ENCODE measurements around the gene RASGRF2. TPM values are rescaled to one million over a fixed set of nuclear protein-coding genes. Genes with fewer than 3 reads are reported as not detected.

Gene RASGRF2
- total RNA-seq, 4 donors from 2014 or later, result 3.3 to 26.4 (median 12.3) TPM

DNA sequence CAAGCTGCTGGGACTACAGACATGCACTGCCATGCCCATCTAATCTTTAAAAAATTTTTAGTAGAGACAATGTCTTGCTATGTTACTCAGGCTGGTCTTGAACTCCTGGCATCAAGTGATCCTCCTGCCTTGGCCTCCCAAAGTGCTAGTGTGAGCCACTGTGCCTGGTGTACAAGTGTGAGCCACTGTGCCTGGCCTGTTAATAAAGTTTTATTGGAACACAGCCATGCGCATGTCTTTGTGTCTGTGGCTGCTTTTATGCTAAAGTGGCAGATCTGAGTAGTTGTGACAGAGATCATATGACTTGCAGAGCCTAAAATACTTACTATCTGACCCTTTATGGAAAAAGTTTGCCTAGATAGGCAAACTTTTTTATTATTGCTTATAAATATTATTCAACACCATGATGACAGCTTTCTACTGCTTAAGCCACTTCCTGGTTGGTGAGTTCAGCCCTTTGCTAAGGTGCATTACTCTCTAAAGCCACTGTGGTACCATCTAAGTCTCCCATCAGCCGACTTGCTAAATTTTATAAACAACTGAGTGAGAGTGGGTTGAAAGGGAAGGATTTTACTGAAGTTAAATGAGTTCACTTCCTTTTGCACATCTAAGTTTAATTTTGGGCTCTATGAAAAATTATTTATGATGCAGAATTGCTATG lies 133.5 kb downstream of the RASGRF2 start:
- no peak overlapping the region for H3K4me3 ChIP-seq
- intact Hi-C loops (cut with DNase I; ENCODE audit: low total_unique reads), result no loop called here
- H3K36me3 ChIP-seq, result no peaks in the 10 kb centered on the region
- H3K4me1 ChIP-seq, result no peaks in the 10 kb centered on the region
- TF ChIP-seq POLR2A (IDR thresholded peaks at IDR 0.05), result no peak
- TF ChIP-seq, protein P1, sequence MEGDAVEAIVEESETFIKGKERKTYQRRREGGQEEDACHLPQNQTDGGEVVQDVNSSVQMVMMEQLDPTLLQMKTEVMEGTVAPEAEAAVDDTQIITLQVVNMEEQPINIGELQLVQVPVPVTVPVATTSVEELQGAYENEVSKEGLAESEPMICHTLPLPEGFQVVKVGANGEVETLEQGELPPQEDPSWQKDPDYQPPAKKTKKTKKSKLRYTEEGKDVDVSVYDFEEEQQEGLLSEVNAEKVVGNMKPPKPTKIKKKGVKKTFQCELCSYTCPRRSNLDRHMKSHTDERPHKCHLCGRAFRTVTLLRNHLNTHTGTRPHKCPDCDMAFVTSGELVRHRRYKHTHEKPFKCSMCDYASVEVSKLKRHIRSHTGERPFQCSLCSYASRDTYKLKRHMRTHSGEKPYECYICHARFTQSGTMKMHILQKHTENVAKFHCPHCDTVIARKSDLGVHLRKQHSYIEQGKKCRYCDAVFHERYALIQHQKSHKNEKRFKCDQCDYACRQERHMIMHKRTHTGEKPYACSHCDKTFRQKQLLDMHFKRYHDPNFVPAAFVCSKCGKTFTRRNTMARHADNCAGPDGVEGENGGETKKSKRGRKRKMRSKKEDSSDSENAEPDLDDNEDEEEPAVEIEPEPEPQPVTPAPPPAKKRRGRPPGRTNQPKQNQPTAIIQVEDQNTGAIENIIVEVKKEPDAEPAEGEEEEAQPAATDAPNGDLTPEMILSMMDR (IDR thresholded peaks at IDR 0.05), result no peak
- no peak for DNase-seq
- no peak overlapping the region for H3K27ac ChIP-seq
- no peaks in the 10 kb centered on the region for H3K27me3 ChIP-seq
- H3K9me3 ChIP-seq, result no peaks in the 10 kb centered on the region

DNA sequence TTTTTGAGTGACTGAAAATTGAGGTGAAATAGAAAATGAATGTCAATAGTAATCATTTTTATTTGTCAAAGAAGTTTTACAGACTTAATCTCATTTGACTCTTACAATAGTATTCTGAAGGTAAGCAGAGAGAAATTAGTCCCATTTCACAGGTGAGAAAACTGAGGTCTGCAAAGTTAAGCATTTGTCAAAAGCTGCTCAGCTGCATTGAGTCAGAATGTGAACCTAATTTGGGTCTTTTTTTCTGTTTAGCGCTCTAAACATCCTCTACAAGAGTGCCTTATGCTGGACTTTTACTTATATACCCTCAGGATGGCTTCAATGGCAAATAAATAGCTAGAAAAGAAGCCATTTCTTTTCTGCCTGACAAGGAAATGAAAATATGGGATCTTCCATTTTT lies 135.7 kb downstream of the RASGRF2 start:
- DNase-seq, result no peak
- Histone ChIP-seq H3K4me1 (no peaks in the 10 kb centered on the region), H3K27me3 (no peaks in the 10 kb centered on the region), H3K4me3 (no peak overlapping the region), H3K27ac (no peak overlapping the region), H3K36me3 (no peaks in the 10 kb centered on the region), H3K9me3 (no peaks in the 10 kb centered on the region)
- intact Hi-C loops (cut with DNase I; ENCODE audit: low total_unique reads), result no loop called here
- no peak for TF ChIP-seq POLR2A (IDR thresholded peaks at IDR 0.05)
- TF ChIP-seq, protein P1 (IDR thresholded peaks at IDR 0.05), result no peak

DNA sequence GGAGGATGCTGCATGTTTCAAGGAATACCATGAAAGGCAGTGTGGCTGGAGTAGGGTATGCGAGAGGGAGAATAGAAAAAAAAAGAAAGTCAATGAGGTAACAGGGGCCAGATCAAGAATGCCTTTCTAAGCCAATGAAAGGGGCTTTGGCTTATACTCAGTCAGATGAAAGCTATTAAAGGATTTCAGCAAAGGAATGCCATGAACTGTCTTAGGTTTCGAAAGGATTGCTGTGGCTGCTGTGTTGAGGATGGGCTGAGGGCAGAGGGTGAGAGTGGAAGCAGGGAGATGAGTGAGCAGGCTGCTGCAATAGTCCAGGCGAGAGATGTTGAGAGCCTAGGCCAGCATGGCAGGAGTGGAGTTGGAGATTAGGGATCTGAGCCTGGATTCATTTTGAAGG lies 137.6 kb downstream of the RASGRF2 start:
- Histone ChIP-seq H3K27ac (no peak overlapping the region), H3K9me3 (no peaks in the 10 kb centered on the region), H3K4me3 (no peak overlapping the region), H3K4me1 (no peaks in the 10 kb centered on the region), H3K27me3 (no peaks in the 10 kb centered on the region), H3K36me3 (no peaks in the 10 kb centered on the region)
- no peak for DNase-seq
- TF ChIP-seq, protein P1 (IDR thresholded peaks at IDR 0.05), result no peak
- TF ChIP-seq POLR2A (IDR thresholded peaks at IDR 0.05), result no peak
- intact Hi-C loops (cut with DNase I; ENCODE audit: low total_unique reads), result no loop called here

DNA sequence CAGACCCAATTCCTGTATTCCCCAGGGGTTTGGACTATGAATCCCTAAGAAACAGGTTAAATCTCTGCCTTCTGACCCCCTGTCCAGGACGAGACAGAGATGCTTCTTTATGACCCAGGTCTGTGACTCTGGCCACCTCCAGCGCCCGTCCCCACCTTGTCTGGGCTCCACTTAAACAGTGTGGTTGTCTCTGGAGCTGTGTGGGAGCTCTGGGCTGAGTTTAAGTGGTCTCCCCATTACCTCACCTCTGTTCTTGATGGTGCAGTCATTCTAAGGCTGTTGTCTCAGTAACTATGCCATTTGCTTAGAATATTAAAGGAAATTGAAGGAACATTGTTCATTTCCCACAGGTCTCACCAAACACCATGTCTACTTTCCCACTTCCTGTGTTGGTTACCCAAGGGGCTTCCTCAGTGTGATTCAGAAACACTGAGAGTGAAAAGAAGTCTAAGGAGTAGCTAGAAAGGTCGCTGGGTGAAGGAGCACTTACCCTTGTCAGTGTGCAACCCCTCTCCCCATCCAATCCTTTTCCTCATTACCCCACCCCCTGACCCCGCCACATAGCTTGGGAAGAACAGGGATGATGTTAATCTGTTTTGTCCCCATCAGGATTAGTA lies 145.2 kb downstream of the RASGRF2 start:
- H3K27ac ChIP-seq, result no peak overlapping the region
- no peak for TF ChIP-seq POLR2A (IDR thresholded peaks at IDR 0.05)
- TF ChIP-seq, protein P1 (IDR thresholded peaks at IDR 0.05), result no peak
- H3K36me3 ChIP-seq, result no peaks in the 10 kb centered on the region
- no peaks in the 10 kb centered on the region for H3K9me3 ChIP-seq
- no peak overlapping the region for H3K4me3 ChIP-seq
- no peak for DNase-seq
- H3K27me3 ChIP-seq, result no peaks in the 10 kb centered on the region
- no peaks in the 10 kb centered on the region for H3K4me1 ChIP-seq
- intact Hi-C loops (cut with DNase I; ENCODE audit: low total_unique reads), result no loop called here

DNA sequence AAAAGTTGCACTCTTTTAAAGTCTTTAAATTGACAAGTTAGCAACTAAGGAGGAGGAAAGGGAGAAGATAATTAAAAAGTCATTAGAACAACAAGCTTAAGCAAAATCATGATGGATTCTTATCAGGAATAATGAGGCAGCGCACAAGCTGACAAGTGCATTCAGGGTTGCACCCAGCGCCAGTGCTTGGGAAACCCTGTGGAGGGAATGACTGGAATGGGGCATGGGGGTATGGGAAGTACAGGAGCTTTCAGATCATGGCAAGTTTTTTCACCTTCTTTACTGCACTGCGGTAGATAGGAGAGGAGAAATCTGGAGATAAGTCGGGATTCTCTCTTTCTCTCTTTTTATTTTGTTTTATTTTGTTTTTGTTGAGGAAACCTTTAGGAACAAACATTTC lies 155.1 kb downstream of the RASGRF2 start:
- H3K9me3 ChIP-seq, result no peaks in the 10 kb centered on the region
- H3K27me3 ChIP-seq, result no peaks in the 10 kb centered on the region
- H3K4me1 ChIP-seq, result no peaks in the 10 kb centered on the region
- TF ChIP-seq, protein P1 (IDR thresholded peaks at IDR 0.05), result no peak
- no peak for TF ChIP-seq POLR2A (IDR thresholded peaks at IDR 0.05)
- no peak overlapping the region for H3K4me3 ChIP-seq
- intact Hi-C loops (cut with DNase I; ENCODE audit: low total_unique reads), result no loop called here
- no peaks in the 10 kb centered on the region for H3K36me3 ChIP-seq
- DNase-seq, result no peak
- no peak overlapping the region for H3K27ac ChIP-seq

Measured in uterus (tissue), 4 donors.